Esophagus muscularis mucosa (tissue), 4 donors: Measurements from ENCODE around the gene GNB4. TPM values are rescaled to one million over a fixed set of nuclear protein-coding genes. Genes with fewer than 3 reads are reported as not detected.

Source experiments
- DNase-seq: peaks from one replicate; pipeline ENCODE4 v3.0.0-alpha.2; 2017; ENCODE audit errors: extremely low spot score
- H3K27ac ChIP-seq, 4 donors: fragments of 200-600 bp; sonication (generic); replicated peaks in 1 of 4; 1 replicate in 3 of 4; 2 replicates in 1 of 4; pipeline ENCODE4 v1.5.1; 2016 to 2019; ENCODE audit warnings: mild to moderate bottlenecking in 1 of 4
- H3K27me3 ChIP-seq, 4 donors: fragments of 200-600 bp; sonication (generic); one replicate each; pipeline versions ENCODE4 v1.5.1 to v1.6.0; 2016 to 2019
- H3K36me3 ChIP-seq, 4 donors: fragments of 200-600 bp; sonication (generic); one replicate each; pipeline ENCODE4 v1.5.1; 2016 to 2019
- H3K4me1 ChIP-seq, 4 donors: fragments of 200-600 bp; sonication (generic); one replicate each; pipeline ENCODE4 v1.5.1; 2016 to 2019
- H3K4me3 ChIP-seq, 4 donors: fragments of 200-600 bp; sonication (generic); 1 replicate in 2 of 4; 2 replicates in 2 of 4; pipeline ENCODE4 v1.5.1; 2016 to 2019; ENCODE audit warnings: mild to moderate bottlenecking in 4 of 4, moderate library complexity in 1 of 4
- H3K9me3 ChIP-seq, 4 donors: fragments of 200-600 bp; sonication (generic); 1 replicate in 3 of 4; 2 replicates in 1 of 4; pipeline ENCODE4 v1.5.1; 2016 to 2019
- CTCF ChIP-seq, 3 experiments: fragments of 200-600 bp in 2 of 3; fragments of 450-650 bp in 1 of 3; sonication (generic) in 2 of 3; IDR thresholded peaks; one replicate each; pipeline ENCODE4 v1.5.1; 2017 to 2019; ENCODE audit warnings: antibody characterized with exemption in 3 of 3, mild to moderate bottlenecking in 2 of 3, moderate library complexity in 1 of 3
- EP300 ChIP-seq: sonication (generic); formaldehyde crosslinking; IDR thresholded peaks from one replicate; pipeline ENCODE4 v1.6.1; 2017; ENCODE audit warnings: antibody characterized with exemption
- POLR2A ChIP-seq: fragments of 450-650 bp; IDR thresholded peaks from one replicate; pipeline ENCODE4 v1.6.1; 2017; ENCODE audit warnings: antibody characterized with exemption, moderate library complexity, mild to moderate bottlenecking, low read depth
- POLR2AphosphoS5 ChIP-seq, 2 donors: sonication (generic); formaldehyde crosslinking; IDR thresholded peaks; one replicate each; pipeline ENCODE4 v1.6.1; 2017; ENCODE audit warnings: antibody characterized with exemption in 2 of 2
- WGBS: methylation state at CpG from one replicate; pipeline ENCODE4 v1.1.5; 2018; 5-methylcytosine and 5-hydroxymethylcytosine counted together
- intact Hi-C: fragments of 100-400 bp; cut with DNase I; formaldehyde crosslinking; loops from one replicate; pipeline ENCODE4 v1.15.1; 2023
- total RNA-seq, 4 donors: library from RNA; depleted of rRNA; stranded (reverse); fragments of >200 nt; gene quantifications; one replicate each; pipeline versions ENCODE4 v1.1.0 to v1.2.1, GENCODE V29; 2016

The GNB4 gene
- total RNA-seq, 4 donors from 2014 or later, result 57.7 to 130 (median 80.9) TPM

- WGBS, result 87% methylated on average over 5 of the region's 5 CpGs
- DNase-seq, result no peak
- Histone ChIP-seq H3K4me3 (no peak overlapping the region), H3K27ac (no peak overlapping the region), H3K27me3 (no peaks in the 10 kb centered on the region), H3K9me3 (no peaks in the 10 kb centered on the region), H3K36me3 (peaks cover 24 to 80% (median 58%) of the 10 kb centered on the region in 4 donors), H3K4me1 (peaks cover 0 to 13% (median 6%) of the 10 kb centered on the region in 4 donors)
- intact Hi-C loops, result no loop called here
- TF ChIP-seq CTCF (IDR thresholded peaks at IDR 0.05) (no peak), POLR2A (no peak), POLR2AphosphoS5 (IDR thresholded peaks at IDR 0.05) (no peak), EP300 (no peak)
These were observed 48.3 kb downstream of the GNB4 start for GRCh38 chr3:179402963-179403362.

GRCh38 chr3:179401561-179401960, 49.7 kb downstream of the GNB4 start:
- TF ChIP-seq POLR2AphosphoS5 (IDR thresholded peaks at IDR 0.05) (no peak), CTCF (IDR thresholded peaks at IDR 0.05) (no peak), EP300 (no peak), POLR2A (no peak)
- Histone ChIP-seq H3K4me3 (no peak overlapping the region), H3K27me3 (no peaks in the 10 kb centered on the region), H3K36me3 (peaks cover 24 to 78% (median 51%) of the 10 kb centered on the region in 4 donors), H3K4me1 (peaks cover 0 to 13% (median 6%) of the 10 kb centered on the region in 4 donors), H3K9me3 (no peaks in the 10 kb centered on the region), H3K27ac (no peak overlapping the region)
- no peak for DNase-seq
- 84% methylated on average over 3 of the region's 3 CpGs for WGBS
- intact Hi-C loops, result no loop called here

- Histone ChIP-seq H3K4me3 (no peak overlapping the region), H3K36me3 (peaks cover 14 to 64% (median 41%) of the 10 kb centered on the region in 4 donors), H3K4me1 (peaks cover 0 to 5% (median 3%) of the 10 kb centered on the region in 4 donors), H3K9me3 (no peaks in the 10 kb centered on the region), H3K27ac (no peak overlapping the region), H3K27me3 (no peaks in the 10 kb centered on the region)
- intact Hi-C loops, result no loop called here
- TF ChIP-seq POLR2AphosphoS5 (IDR thresholded peaks at IDR 0.05) (no peak), POLR2A (no peak), CTCF (IDR thresholded peaks at IDR 0.05) (no peak), EP300 (no peak)
- 87% methylated on average over 2 of the region's 2 CpGs for WGBS
- DNase-seq, result no peak
These were observed 52.6 kb downstream of the GNB4 start for GRCh38 chr3:179398574-179399231.

GRCh38 chr3:179391906-179392305, 59.4 kb downstream of the GNB4 start:
- no peak for DNase-seq
- intact Hi-C loops, result no loop called here
- Histone ChIP-seq H3K27ac (peak overlapping the region; percentile 1 to 48 (median 15)), H3K4me3 (peak overlapping the region in 1 of 4 donors; percentile 3), H3K4me1 (peaks cover 0 to 13% (median 9%) of the 10 kb centered on the region in 4 donors), H3K36me3 (peaks cover 3 to 57% (median 34%) of the 10 kb centered on the region in 4 donors), H3K27me3 (no peaks in the 10 kb centered on the region), H3K9me3 (no peaks in the 10 kb centered on the region)
- TF ChIP-seq CTCF (IDR thresholded peaks at IDR 0.05) (no peak), POLR2A (no peak), POLR2AphosphoS5 (IDR thresholded peaks at IDR 0.05) (no peak), EP300 (no peak)
- 83% methylated on average over 1 of the region's 1 CpG for WGBS
